Smooth muscle cell of the pulmonary artery (primary cell): ENCODE results near the gene CCDC54. TPM values are rescaled to one million over a fixed set of nuclear protein-coding genes. Genes with fewer than 3 reads are reported as not detected.

Experiments
- total RNA-seq: library from RNA; depleted of rRNA; stranded (reverse); fragments of >200 nt; gene quantifications from 2 replicates; pipeline ENCODE4 v1.2.3, GENCODE V29; 2014

CCDC54 gene
- total RNA-seq, result not detected in 2 replicates

DNA sequence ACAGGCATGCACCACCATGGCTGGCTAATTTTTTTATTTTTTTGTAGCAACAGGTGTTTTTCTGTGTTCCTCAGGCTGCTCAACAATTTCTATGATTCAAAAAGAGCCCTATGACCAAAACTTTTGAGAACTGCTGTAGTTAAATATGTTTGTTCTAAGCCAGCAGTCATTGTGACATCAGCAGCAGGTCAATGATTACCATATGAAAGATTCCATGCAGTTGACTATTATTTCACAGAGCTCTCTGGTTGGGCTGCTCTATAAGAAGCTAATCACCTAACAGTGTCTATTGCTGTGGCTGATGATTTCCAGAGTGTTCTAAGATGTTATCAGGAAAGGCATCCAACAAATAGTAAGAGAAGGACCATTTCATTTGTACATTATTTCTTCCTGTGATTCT is at the start of gene CCDC54:
Gene CCDC54 (plus strand): TSS at position 289 of the 400 bp plus-strand sequence. CDS start 149 bp downstream, outside the sequence.

Other genes with a start within 250 kb of the CCDC54 start
- 83.9 and 105 TPM in 2 replicates for gene BBX, start 145.5 kb downstream of the CCDC54 start, total RNA-seq